HG02588 (cell line): ENCODE results near the gene ZBED1.
"Not testable (repeated sequence)": the region's sequence is repeated elsewhere in the genome, so short reads cannot be mapped to it uniquely, and the experiment has no call there.

ENCODE experiments used
- ATAC-seq: cut with Tn5 transposase; IDR thresholded peaks from one replicate; pipeline ENCODE4 v1.9.1; 2021; ENCODE audit warnings: mild to moderate bottlenecking, moderate library complexity; ENCODE audit not compliant: unreplicated experiment

The ZBED1 gene

GRCh38 chrX:2498781-2499302, 1.9 kb downstream of the ZBED1 start:
- ATAC-seq: no peak

DNA sequence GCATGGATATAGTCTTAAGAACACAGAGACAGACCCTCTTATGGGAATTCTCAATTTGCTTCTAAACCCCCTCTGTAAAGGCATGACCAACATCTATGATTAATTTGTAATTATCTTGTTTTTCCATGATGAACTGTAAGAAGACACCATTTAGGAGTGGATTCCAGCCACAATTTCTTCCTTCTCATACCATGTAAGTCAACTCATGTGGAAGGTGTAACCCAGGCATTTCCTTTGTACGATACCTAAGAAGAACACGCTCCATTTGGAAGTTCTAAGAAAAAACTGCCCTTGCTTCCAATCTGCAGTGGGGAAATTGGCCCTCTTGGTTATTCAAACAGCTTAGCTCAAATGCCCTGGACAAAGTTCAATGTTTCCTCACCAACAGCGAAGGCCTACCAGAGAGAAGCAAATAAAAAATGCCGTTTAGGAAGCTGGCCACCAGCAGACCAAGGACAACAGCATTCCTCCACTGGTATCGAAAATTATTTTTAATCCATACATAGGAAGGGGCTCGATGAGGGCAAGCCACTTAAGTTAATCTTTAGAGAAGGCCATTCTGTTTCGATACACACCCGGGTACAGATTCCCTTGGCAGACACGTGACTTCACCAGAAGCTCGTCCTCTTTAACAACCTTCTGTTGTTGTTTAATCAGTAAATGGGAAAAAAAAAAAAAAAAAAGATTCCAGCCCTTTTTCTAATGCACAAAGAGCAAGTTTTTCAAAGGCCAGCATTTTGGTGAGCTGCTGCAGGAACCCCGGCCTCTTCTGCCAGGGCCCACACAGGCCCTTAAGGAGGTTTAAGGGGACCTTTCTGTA, 2.6 kb downstream of the ZBED1 start:
- no peak for ATAC-seq

GRCh38 chrX:2495595-2495994, 5.2 kb downstream of the ZBED1 start:
- no peak for ATAC-seq

DNA sequence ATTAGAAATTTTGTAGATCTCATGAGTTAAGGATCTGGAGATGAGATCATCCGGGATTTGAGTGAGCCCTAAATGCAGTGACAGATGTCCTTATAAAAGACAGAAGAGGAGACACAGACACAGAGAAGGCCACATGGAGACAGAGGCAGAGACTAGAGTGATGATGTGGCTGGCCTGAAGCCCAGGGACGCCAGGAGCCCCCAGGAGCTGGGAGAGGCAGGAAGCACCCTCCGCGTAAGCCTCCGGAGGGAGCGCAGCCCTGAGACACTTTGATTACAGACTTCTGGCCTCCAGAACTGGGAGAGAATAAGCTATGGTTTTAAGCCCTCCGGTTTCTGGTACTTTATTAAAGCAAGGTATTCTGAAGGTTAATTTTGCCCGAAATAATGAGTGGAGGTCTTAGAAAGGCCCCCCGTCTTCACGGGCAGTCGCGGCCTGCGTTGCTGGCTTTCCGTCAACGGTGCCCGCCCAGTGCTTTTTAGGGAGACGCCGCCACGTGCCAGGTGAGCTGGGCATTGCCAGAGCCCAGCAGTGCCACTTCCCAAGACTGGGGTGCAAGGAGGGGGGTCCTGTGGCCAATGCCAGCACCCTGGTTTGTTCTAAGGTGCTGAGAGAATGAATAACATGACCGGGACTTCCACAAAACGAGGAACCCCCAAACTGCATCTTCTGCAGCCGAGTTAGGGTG, 8.1 kb downstream of the ZBED1 start:
- ATAC-seq: no peak

GRCh38 chrX:2490634-2491033, 10.1 kb downstream of the ZBED1 start:
- ATAC-seq: no peak

DNA sequence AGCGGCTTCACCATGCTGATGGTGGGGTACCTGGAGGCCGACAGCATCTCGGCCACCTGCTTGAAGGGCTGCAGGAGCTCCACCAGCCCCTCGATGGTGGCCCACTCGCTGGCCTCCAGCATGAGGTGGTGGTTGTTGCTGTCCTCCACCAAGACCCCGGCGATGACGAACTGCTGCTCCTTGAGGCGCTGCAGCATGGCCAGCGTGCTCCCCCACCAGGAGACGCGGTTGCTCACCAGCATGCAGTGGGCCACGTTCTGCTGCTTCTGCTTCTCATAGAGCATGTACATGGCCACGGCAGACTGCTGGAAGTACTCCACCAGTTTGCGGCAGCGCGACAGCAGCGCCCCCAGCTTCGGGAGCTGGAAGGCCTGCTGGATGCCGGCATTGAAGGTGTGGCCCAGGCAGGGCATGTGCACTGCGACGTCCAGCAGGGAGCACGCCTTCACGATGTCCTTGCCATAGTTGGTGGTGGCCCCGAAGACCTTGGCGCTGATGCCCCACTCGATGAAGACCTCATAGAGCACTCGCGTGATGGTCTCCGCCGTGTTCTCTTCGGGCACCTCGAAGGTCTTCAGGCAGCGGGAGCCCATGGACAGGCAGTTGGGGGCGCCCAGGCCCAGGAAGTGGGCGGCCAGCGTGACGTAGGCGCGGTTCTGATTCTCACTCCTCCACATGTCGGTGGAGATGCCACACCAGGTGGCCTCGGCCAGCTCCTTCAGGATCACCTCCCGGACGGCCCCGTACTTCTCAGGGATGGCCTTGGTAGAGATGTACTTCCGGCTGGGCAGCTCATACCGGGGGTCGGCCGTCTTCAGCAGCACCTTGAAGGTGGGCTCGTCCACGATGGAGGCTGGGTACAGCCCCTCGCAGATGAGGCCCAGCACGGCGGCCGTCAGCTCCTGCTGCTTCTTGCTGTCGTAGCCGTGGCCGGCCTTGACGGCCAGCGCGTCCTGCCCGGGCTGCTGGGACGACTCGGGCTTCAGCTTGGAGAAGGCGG, 11.0 kb downstream of the ZBED1 start:
- ATAC-seq: no peak

- no peak for ATAC-seq
Measured at GRCh38 chrX:2488621-2489285, 12.0 kb downstream of the ZBED1 start.

- no peak for ATAC-seq
Measured at GRCh38 chrX:2487366-2487765, 13.4 kb downstream of the ZBED1 start.

DNA sequence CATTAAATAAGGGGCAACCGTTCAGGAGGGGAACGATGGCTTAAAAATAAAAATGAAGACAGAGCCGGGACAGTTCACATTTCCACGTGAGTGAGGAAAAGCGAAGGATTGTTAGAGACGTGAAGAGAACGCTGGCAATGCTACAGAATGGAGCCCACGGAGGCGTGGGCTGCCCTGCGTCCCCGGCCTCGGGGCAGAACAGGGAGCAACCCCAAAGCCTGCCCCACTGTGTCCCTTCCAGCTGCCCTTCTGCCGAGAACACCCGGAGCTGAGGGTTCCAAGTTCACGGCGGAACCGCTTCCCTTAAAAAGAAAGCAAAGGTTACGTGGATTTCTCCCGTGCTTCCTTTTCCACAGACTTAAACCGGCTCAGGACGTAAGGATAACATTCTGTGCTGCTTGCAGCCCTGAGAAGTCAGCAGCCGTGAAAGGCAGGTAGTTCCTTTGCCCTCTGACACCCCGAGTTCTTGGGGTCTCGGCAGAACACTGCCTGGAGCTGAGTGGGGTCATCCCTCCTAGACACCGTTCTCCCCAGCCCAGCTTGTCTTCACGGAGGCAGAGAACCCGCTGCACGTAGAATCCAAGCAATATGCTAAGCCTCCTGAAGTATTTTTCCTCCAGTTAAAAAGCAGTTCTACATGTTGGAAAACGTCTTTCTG, 14.2 kb downstream of the ZBED1 start:
- no peak for ATAC-seq

DNA sequence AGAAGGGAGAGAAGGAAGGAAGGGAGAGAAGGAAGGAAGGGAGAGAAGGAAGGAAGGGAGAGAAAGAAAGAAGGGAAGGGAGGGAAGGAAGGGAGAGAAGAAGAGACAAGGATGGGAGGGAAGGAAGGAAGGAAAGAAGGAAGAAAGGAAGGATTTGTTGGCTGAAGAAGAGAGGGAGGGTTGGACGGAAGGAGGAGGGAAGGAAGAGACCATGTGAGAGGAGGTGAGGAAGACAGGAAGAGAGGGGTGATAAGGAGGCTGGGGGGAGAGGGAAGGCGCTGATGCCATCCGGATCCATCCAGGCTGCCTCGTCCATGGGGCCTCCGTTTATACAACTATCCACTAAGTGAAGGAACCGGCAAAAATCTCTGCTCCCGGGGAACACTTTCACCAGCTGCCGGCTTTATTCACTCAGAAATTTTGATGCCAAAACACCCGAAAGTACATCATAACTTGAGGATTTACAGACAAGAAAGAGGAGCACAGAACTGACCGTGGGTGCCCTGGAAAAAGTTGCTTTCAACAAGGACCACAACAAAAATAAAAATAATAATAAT, 14.9 kb downstream of the ZBED1 start:
- no peak for ATAC-seq

GRCh38 chrX:2484721-2485648, 15.8 kb downstream of the ZBED1 start:
- ATAC-seq: no peak

GRCh38 chrX:2484256-2484655, 16.5 kb downstream of the ZBED1 start:
- ATAC-seq: no peak

- ATAC-seq: no peak
Measured at GRCh38 chrX:2483398-2484060, 17.2 kb downstream of the ZBED1 start.

DNA sequence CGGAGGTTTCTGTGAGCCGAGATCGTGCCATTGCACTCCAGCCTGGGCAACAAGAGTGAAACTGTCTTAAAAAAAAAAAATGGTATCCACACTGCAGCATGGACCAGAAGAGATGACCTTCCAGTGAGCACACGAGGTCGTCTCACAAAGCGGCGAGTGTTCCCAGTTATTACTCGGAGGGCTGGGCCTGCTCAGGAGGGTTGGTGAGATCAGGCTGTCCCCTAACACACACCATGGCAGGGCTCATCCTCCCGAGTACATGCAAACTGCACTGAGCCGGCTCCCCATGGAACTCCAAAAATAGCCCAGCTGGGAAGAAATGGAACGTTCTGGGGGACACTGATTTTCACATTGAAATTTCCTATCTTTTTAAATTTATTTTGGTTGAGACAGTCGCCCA, 19.2 kb downstream of the ZBED1 start:
- ATAC-seq: not testable (repeated sequence)

- not testable (repeated sequence) for ATAC-seq
Measured at GRCh38 chrX:2479982-2480381, 20.8 kb downstream of the ZBED1 start.

DNA sequence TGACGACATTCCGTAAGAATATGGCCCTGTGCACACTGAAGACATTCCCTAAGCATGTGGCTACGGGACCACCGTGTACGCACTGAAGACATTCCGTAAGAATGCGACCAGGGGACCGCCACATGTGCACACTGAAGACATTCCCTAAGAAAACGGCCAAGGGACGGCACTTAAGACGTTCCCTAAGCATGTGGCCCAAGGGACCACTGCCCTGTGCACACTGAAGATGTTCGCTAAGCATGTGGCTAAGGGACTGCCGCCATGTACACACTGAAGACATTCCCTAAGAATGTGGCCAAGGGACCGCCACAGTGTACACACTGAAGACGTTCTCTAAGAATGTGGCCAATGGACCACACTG, 21.4 kb downstream of the ZBED1 start:
- no peak for ATAC-seq

- ATAC-seq: no peak
Measured at GRCh38 chrX:2478546-2479419, 22.0 kb downstream of the ZBED1 start.
